HT1080 (cell line): ENCODE results near the gene CBX3. TPM values are rescaled to one million over a fixed set of nuclear protein-coding genes. Genes with fewer than 3 reads are reported as not detected.

Source experiments
- total RNA-seq: library from RNA; depleted of rRNA; stranded (reverse); fragments of >200 nt; shearing (Covaris generic); gene quantifications from 2 replicates; pipeline ENCODE4 v1.2.3, GENCODE V29; 2014; rRNA removed

CBX3 gene
- total RNA-seq, 1 experiment from 2014 or later: 201 TPM

Other genes starting within 250 kb of the CBX3 start
- gene NFE2L3, start 49.5 kb upstream of the CBX3 start, total RNA-seq: 25.4 and 26.9 TPM in 2 replicates
- 171 and 302 TPM in 2 replicates for gene HNRNPA2B1, start 999 bp upstream of the CBX3 start, total RNA-seq
- gene SNX10, start 90.1 kb downstream of the CBX3 start, total RNA-seq: 3.2 and 3.8 TPM in 2 replicates